Measurements from ENCODE around the gene NIT1. TPM values are rescaled to one million over a fixed set of nuclear protein-coding genes. Genes with fewer than 3 reads are reported as not detected.

NIT1 gene
- total and polyA plus RNA-seq, 10 of the 15 experiments (the other 5 are each of a cell fraction or from before 2014, with no cell fraction given) = 19.2 to 54.4 (median 28.3) TPM

DNA sequence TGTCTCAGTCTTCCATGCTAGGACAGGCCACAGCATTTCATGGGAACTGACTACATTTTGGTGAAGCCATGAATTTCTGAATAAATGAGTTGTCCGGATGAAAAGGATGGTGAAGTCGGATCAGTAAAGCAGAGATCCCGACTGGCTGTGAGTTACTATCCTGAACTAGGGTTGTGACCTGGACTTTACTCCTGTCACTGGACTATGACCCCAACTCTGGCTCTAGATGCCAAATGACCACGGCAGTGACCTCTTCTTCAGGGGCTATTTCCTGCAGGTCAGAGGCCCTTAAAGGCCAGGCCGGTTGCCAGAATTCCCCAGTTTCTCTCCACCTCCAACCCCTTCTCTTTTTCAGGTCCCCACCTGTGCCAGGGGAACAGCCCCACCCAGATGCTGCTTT is 26.8 kb upstream of the NIT1 start:
- ChIA-PET CTCF (no interaction called here), RAD21 (ENCODE audit: unreplicated experiment) (interaction anchor here (1.1 kb wide), 1 partner anchor 21 kb away, joined by 3 read pairs; the partner anchor contains the start of gene ARHGAP30)
- intact Hi-C loops (cut with micrococcal nuclease; ENCODE audit: unreplicated experiment) = no loop called here

More for the DNA sequence above, 26.8 kb upstream of the NIT1 start:
- no peak overlapping the region for H3K9ac ChIP-seq (ENCODE audit: control insufficient read depth, insufficient read depth, low read length)
- DNase-seq (ENCODE audit: low read depth, low spot score) = no peak
- no peak overlapping the region for H2AFZ ChIP-seq (ENCODE audit: control insufficient read depth, low read depth, low read length)
- TF ChIP-seq HDAC2 (IDR thresholded peaks at IDR 0.05) (no peak), MTA2 (IDR thresholded peaks at IDR 0.05; ENCODE audit: low read depth) (no peak), ZNF207 (IDR thresholded peaks at IDR 0.05; ENCODE audit: borderline replicate concordance) (no peak)
- TF ChIP-seq, protein P1, sequence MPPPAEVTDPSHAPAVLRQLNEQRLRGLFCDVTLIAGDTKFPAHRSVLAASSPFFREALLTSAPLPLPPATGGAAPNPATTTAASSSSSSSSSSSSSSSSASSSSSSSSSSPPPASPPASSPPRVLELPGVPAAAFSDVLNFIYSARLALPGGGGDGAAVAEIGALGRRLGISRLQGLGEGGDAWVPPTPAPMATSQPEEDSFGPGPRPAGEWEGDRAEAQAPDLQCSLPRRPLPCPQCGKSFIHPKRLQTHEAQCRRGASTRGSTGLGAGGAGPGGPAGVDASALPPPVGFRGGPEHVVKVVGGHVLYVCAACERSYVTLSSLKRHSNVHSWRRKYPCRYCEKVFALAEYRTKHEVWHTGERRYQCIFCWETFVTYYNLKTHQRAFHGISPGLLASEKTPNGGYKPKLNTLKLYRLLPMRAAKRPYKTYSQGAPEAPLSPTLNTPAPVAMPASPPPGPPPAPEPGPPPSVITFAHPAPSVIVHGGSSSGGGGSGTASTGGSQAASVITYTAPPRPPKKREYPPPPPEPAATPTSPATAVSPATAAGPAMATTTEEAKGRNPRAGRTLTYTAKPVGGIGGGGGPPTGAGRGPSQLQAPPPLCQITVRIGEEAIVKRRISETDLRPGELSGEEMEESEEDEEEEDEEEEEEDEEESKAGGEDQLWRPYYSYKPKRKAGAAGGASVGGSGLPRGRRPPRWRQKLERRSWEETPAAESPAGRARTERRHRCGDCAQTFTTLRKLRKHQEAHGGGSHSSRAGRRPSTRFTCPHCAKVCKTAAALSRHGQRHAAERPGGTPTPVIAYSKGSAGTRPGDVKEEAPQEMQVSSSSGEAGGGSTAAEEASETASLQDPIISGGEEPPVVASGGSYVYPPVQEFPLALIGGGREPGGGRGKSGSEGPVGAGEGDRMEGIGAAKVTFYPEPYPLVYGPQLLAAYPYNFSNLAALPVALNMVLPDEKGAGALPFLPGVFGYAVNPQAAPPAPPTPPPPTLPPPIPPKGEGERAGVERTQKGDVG (CRISPR knock-in tag; IDR thresholded peaks at IDR 0.05) = no peak
- ChIA-PET SMC1A (ENCODE audit: uncharacterized antibody, unreplicated experiment) (no interaction called here), POLR2A (no interaction called here)
- peaks cover 17% of the 10 kb centered on the region for H3K4me1 ChIP-seq (ENCODE audit: control insufficient read depth, insufficient read depth, low read length)
- H3K27ac ChIP-seq (ENCODE audit: control insufficient read depth, insufficient read depth) = no peak overlapping the region
- in situ Hi-C loops (cut with MboI) = no loop called here
- ATAC-seq = no peak
- no peaks in the 10 kb centered on the region for H3K36me3 ChIP-seq (ENCODE audit: control insufficient read depth in 2 of 2, insufficient read depth in 2 of 2, low read length in 1 of 2)
- no TSS peak for BruUV-seq (replicated peaks)
- H3K9me3 ChIP-seq (replicated peaks; ENCODE audit: control insufficient read depth, insufficient read depth, low read length) = no peaks in the 10 kb centered on the region
- WGBS (ENCODE audit: insufficient coverage, insufficient replicate concordance, low lambda C conversion rate, missing lambda C conversion rate) = 82% methylated on average over 5 of the region's 5 CpGs
- no peaks in the 10 kb centered on the region for H3K79me2 ChIP-seq (ENCODE audit: control insufficient read depth, insufficient read depth, low read length)
- H3K27me3 ChIP-seq (replicated peaks in 1 of 2; ENCODE audit: control insufficient read depth in 2 of 2, insufficient read depth in 2 of 2, low read length in 1 of 2) = no peaks in the 10 kb centered on the region
- no peak overlapping the region for H3K4me3 ChIP-seq
- H4K20me1 ChIP-seq (ENCODE audit: control insufficient read depth, insufficient read depth) = no peaks in the 10 kb centered on the region
- H3K4me2 ChIP-seq (ENCODE audit: control insufficient read depth, insufficient read depth) = no peak overlapping the region
- no peak for FAIRE-seq

Measured in GM12878 (cell line).